Testis (tissue), 5 donors: Measurements from ENCODE around the gene HSPD1. TPM values are rescaled to one million over a fixed set of nuclear protein-coding genes. Genes with fewer than 3 reads are reported as not detected.

Source experiments
- DNase-seq: peaks from one replicate; pipeline ENCODE4 v3.0.0-alpha.2; 2019
- H3K27ac ChIP-seq, 2 donors: fragments of 200-600 bp; sonication (generic); one replicate each; pipeline ENCODE4 v1.5.1; 2019
- H3K27me3 ChIP-seq: fragments of 200-600 bp; sonication (generic); one replicate; pipeline ENCODE4 v1.5.1; 2019
- H3K36me3 ChIP-seq: fragments of 200-600 bp; sonication (generic); one replicate; pipeline ENCODE4 v1.5.1; 2017; ENCODE audit warnings: low read depth; ENCODE audit errors: missing control alignments
- H3K4me1 ChIP-seq: fragments of 200-600 bp; sonication (generic); one replicate; pipeline ENCODE4 v1.5.1; 2019
- H3K4me3 ChIP-seq, 2 donors: fragments of 200-600 bp; sonication (generic); one replicate each; pipeline ENCODE4 v1.5.1; 2017 to 2019
- H3K9me3 ChIP-seq: fragments of 200-600 bp; sonication (generic); one replicate; pipeline ENCODE4 v1.5.1; 2017
- CTCF ChIP-seq, 3 experiments: fragments of 450-650 bp in 2 of 3; fragments of 200-600 bp in 1 of 3; sonication (generic) in 1 of 3; IDR thresholded peaks; one replicate each; pipeline ENCODE4 v1.5.1; 2016 to 2019; ENCODE audit warnings: antibody characterized with exemption in 3 of 3, mild to moderate bottlenecking in 2 of 3, moderate library complexity in 1 of 3
- POLR2A ChIP-seq: fragments of 450-650 bp; IDR thresholded peaks from one replicate; pipeline ENCODE4 v1.6.1; 2017; ENCODE audit warnings: antibody characterized with exemption, mild to moderate bottlenecking, moderate library complexity
- WGBS, 2 donors: methylation state at CpG; one replicate each; pipeline ENCODE4 v1.1.5; 2018; 5-methylcytosine and 5-hydroxymethylcytosine counted together
- intact Hi-C: fragments of 100-400 bp; cut with DNase I; formaldehyde crosslinking; loops from one replicate; pipeline ENCODE4 v1.15.1; 2023; ENCODE audit warnings: low total_unique reads
- long read RNA-seq, 2 donors: transcript quantifications; one replicate each; lab custom pipeline, GENCODE V29; 2026
- polyA plus RNA-seq: library from polyadenylated mRNA; stranded (reverse); fragments of 350-450 nt; fragmentation: Illumina TruSeq; extraction: RNeasy Lipid Tissue Mini Kit (QIAGEN cat#74804); gene quantifications from one replicate; pipeline ENCODE4 v1.2.3, GENCODE V29; 2014; ENCODE audit warnings: low read depth, low replicate concordance; ENCODE audit not compliant: insufficient read depth
- total RNA-seq, 2 donors: library from RNA; depleted of rRNA; stranded (reverse); fragments of >200 nt; gene quantifications; one replicate each; pipeline ENCODE4 v1.2.3, GENCODE V29; 2016

Gene HSPD1
- total RNA-seq (100 to 1,000 TPM; 107 to 121 TPM), polyA plus RNA-seq (111 TPM)
- long read RNA-seq, donor 1, transcript HSPD1-210 (3 exons, 714 nt) = minor isoform, 16 of 1,071 reads
- long read RNA-seq, donor 1, transcript HSPD1-202 (12 exons, 2,455 nt) = major isoform, 131 of 1,071 reads
- long read RNA-seq, donor 1, partial matches to known transcripts = 901 of 1,071 reads
- long read RNA-seq, donor 1, other reads (novel, unspliced or antisense) = 8 of 1,071 reads
- long read RNA-seq, donor 2, transcript HSPD1-202 (12 exons, 2,455 nt) = major isoform, 82 of 510 reads
- long read RNA-seq, donor 2, transcript HSPD1-210 (3 exons, 714 nt) = minor isoform, 34 of 510 reads
- long read RNA-seq, donor 2, transcript HSPD1-201 (12 exons, 2,299 nt) = minor isoform, 5 of 510 reads
- long read RNA-seq, donor 2, partial matches to known transcripts = 371 of 510 reads
- long read RNA-seq, donor 2, other reads (novel, unspliced or antisense) = 11 of 510 reads

GRCh38 chr2:197499594-197500502 lies at the start of gene HSPD1, which contains the start of gene HSPE1:
Gene HSPD1 (minus strand): TSS chr2:197499840. CDS start chr2:197498848, 992 bp downstream.
Gene HSPE1 (plus strand): TSS chr2:197500379. CDS start chr2:197500437, 58 bp downstream.
- WGBS, 2 donors = 0% methylated on average over 98 of the region's 104 CpGs; no CpG with 5 or more reads in 1 of the 2 donors
- Histone ChIP-seq H3K27me3 (no peaks in the 10 kb centered on the region), H3K36me3 (no peaks in the 10 kb centered on the region), H3K4me3 (peak within 1 kb of the TSS; percentile 71 to 83), H3K27ac (peak within 1 kb of the TSS; percentile 99 to 100), H3K4me1 (peaks cover 24% of the 10 kb centered on the region), H3K9me3 (no peaks in the 10 kb centered on the region)
- intact Hi-C loops = no loop called here
- TF ChIP-seq CTCF (IDR thresholded peaks at IDR 0.05) (no peak), POLR2A (peak; percentile 87)
- peak; percentile 98 for DNase-seq

- no peak overlapping the region for H3K27ac ChIP-seq
- H3K4me1 ChIP-seq = no peaks in the 10 kb centered on the region
- 81 to 83% methylated on average over 5 of the region's 5 CpGs for WGBS, 2 donors
- H3K4me3 ChIP-seq = no peak overlapping the region
- H3K36me3 ChIP-seq = peaks cover 4% of the 10 kb centered on the region
- intact Hi-C loops = no loop called here
- no peak for DNase-seq
- no peaks in the 10 kb centered on the region for H3K27me3 ChIP-seq
- H3K9me3 ChIP-seq = no peaks in the 10 kb centered on the region
- TF ChIP-seq POLR2A (no peak), CTCF (IDR thresholded peaks at IDR 0.05) (no peak)
These were observed 48.9 kb upstream of the HSPD1 start for GRCh38 chr2:197548582-197548981.

- Histone ChIP-seq H3K4me3 (no peak overlapping the region), H3K27ac (no peak overlapping the region), H3K36me3 (peaks cover 4% of the 10 kb centered on the region), H3K27me3 (no peaks in the 10 kb centered on the region), H3K9me3 (no peaks in the 10 kb centered on the region), H3K4me1 (no peaks in the 10 kb centered on the region)
- no peak for DNase-seq
- TF ChIP-seq POLR2A (no peak), CTCF (IDR thresholded peaks at IDR 0.05) (no peak)
- intact Hi-C loops = no loop called here
- 91% methylated on average over 5 of the region's 5 CpGs for WGBS, 2 donors
These were observed 47.7 kb upstream of the HSPD1 start for GRCh38 chr2:197547163-197547900.

GRCh38 chr2:197543206-197543605 lies 43.6 kb upstream of the HSPD1 start:
- H3K27me3 ChIP-seq = no peaks in the 10 kb centered on the region
- H3K36me3 ChIP-seq = no peaks in the 10 kb centered on the region
- WGBS, 2 donors = 79 to 87% methylated on average over 3 of the region's 3 CpGs
- H3K4me3 ChIP-seq = no peak overlapping the region
- H3K9me3 ChIP-seq = no peaks in the 10 kb centered on the region
- TF ChIP-seq CTCF (IDR thresholded peaks at IDR 0.05) = no peak
- intact Hi-C loops = no loop called here
- no peaks in the 10 kb centered on the region for H3K4me1 ChIP-seq
- no peak for DNase-seq
- no peak overlapping the region for H3K27ac ChIP-seq
